Upper lobe of left lung (tissue), 6 donors: Measurements from ENCODE around the gene WDFY3. TPM values are rescaled to one million over a fixed set of nuclear protein-coding genes. Genes with fewer than 3 reads are reported as not detected.
"Not testable (repeated sequence)": the region's sequence is repeated elsewhere in the genome, so short reads cannot be mapped to it uniquely, and the experiment has no call there.

Experiments
- ATAC-seq, 2 donors: fragments of 200-7000 bp; cut with Tn5 transposase; one replicate each; pipeline ENCODE4 v1.9.1; 2022; ENCODE audit warnings: mild to moderate bottlenecking in 2 of 2, moderate library complexity in 2 of 2; ENCODE audit not compliant: low FRiP score in 2 of 2
- DNase-seq, 2 donors: peaks; one replicate each; pipeline ENCODE4 v3.0.0-alpha.2; 2019 to 2020
- H3K27ac ChIP-seq, 4 donors: fragments of 200-600 bp; sonication (generic); one replicate each; pipeline ENCODE4 v1.5.1; 2016 to 2019
- H3K27me3 ChIP-seq, 4 donors: fragments of 200-600 bp; sonication (generic); one replicate each; pipeline ENCODE4 v1.5.1; 2017 to 2019
- H3K36me3 ChIP-seq, 4 donors: fragments of 200-600 bp; sonication (generic); one replicate each; pipeline ENCODE4 v1.5.1; 2016 to 2019
- H3K4me1 ChIP-seq, 4 donors: fragments of 200-600 bp; sonication (generic); one replicate each; pipeline ENCODE4 v1.5.1; 2018 to 2019
- H3K4me3 ChIP-seq, 4 donors: fragments of 200-600 bp; sonication (generic); one replicate each; pipeline ENCODE4 v1.5.1; 2017 to 2019; ENCODE audit warnings: mild to moderate bottlenecking in 2 of 4, moderate library complexity in 1 of 4
- H3K9me3 ChIP-seq, 4 donors: fragments of 200-600 bp; sonication (generic); one replicate each; pipeline ENCODE4 v1.5.1; 2018 to 2019
- EP300 ChIP-seq, 4 donors: sonication (generic); formaldehyde crosslinking; IDR thresholded peaks; one replicate each; pipeline ENCODE4 v1.5.1; 2017; ENCODE audit warnings: antibody characterized with exemption in 4 of 4, control low read depth in 2 of 4
- POLR2A ChIP-seq, 4 donors: fragments of 450-650 bp; IDR thresholded peaks; one replicate each; pipeline ENCODE4 v1.5.1; 2016 to 2017; ENCODE audit warnings: antibody characterized with exemption in 4 of 4, mild to moderate bottlenecking in 2 of 4
- POLR2AphosphoS5 ChIP-seq, 2 donors: sonication (generic); formaldehyde crosslinking; IDR thresholded peaks; one replicate each; pipeline ENCODE4 v1.5.1; 2017; ENCODE audit warnings: antibody characterized with exemption in 2 of 2
- WGBS, 2 donors: methylation state at CpG; one replicate each; pipeline ENCODE4 v1.1.5; 2017 to 2018; 5-methylcytosine and 5-hydroxymethylcytosine counted together
- total RNA-seq, 6 donors: library from RNA; depleted of rRNA in 4 of 6; stranded (reverse); fragments of >200 nt in 4 of 6; gene quantifications; one replicate each; pipeline versions ENCODE4 v1.1.0 to v1.2.1, GENCODE V29; 2016 to 2021
- TF ChIP-seq, protein P1 (sequence below), 6 experiments: fragments of 450-650 bp in 4 of 6; fragments of 200-600 bp in 2 of 6; sonication (generic) in 2 of 6; IDR thresholded peaks; one replicate each; pipeline ENCODE4 v1.5.1; 2016 to 2019; ENCODE audit warnings: antibody characterized with exemption in 6 of 6
- donor health status: DM: no; HTN: no; CAD: no; lungs with moderate emphysema.
- donor health status: DM: no; HTN: yes; CAD: no; lungs with severe emphysema.

Gene WDFY3
- total RNA-seq, 6 donors from 2014 or later, result 52.0 to 159 (median 103) TPM

- TF ChIP-seq POLR2AphosphoS5 (IDR thresholded peaks at IDR 0.05), result no peak
- no peak for TF ChIP-seq POLR2A (IDR thresholded peaks at IDR 0.05)
- TF ChIP-seq, protein P1, sequence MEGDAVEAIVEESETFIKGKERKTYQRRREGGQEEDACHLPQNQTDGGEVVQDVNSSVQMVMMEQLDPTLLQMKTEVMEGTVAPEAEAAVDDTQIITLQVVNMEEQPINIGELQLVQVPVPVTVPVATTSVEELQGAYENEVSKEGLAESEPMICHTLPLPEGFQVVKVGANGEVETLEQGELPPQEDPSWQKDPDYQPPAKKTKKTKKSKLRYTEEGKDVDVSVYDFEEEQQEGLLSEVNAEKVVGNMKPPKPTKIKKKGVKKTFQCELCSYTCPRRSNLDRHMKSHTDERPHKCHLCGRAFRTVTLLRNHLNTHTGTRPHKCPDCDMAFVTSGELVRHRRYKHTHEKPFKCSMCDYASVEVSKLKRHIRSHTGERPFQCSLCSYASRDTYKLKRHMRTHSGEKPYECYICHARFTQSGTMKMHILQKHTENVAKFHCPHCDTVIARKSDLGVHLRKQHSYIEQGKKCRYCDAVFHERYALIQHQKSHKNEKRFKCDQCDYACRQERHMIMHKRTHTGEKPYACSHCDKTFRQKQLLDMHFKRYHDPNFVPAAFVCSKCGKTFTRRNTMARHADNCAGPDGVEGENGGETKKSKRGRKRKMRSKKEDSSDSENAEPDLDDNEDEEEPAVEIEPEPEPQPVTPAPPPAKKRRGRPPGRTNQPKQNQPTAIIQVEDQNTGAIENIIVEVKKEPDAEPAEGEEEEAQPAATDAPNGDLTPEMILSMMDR (IDR thresholded peaks at IDR 0.05), result no peak
- TF ChIP-seq EP300 (IDR thresholded peaks at IDR 0.05), result no peak
- H3K4me1 ChIP-seq, result peaks cover 0 to 6% (median 3%) of the 10 kb centered on the region in 4 donors
- no peaks in the 10 kb centered on the region for H3K27me3 ChIP-seq
- peaks cover 0 to 60% (median 14%) of the 10 kb centered on the region in 4 donors for H3K36me3 ChIP-seq
- DNase-seq (no peak), ATAC-seq (no peak)
- H3K27ac ChIP-seq, result no peak overlapping the region
- H3K9me3 ChIP-seq, result no peaks in the 10 kb centered on the region
- WGBS, 2 donors, result 90 to 92% methylated on average over 1 of the region's 1 CpG
- no peak overlapping the region for H3K4me3 ChIP-seq
Measured at GRCh38 chr4:84669201-84669600, 297.3 kb downstream of the WDFY3 start.

DNA sequence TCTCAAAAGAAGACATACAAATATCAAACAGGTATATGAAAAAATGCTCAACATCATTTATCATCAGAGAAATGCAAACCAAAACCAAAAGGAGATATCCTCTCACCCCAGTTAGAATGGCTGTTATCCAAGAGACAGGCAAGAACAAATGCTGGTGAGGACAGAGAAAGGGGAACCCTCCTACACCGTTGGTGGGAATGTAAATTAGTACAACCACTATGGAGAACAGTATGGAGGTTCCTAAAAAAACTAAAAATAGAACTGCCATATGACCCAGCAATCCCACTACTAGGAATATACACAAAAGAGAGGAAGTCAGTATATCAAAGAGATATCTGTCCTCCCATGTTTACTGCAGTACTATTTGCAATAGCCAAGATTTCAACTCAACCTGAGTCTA lies 300.1 kb downstream of the WDFY3 start:
- Histone ChIP-seq H3K4me1 (no peaks in the 10 kb centered on the region), H3K36me3 (peaks cover 0 to 34% (median 4%) of the 10 kb centered on the region in 4 donors), H3K27me3 (no peaks in the 10 kb centered on the region), H3K9me3 (no peaks in the 10 kb centered on the region), H3K27ac (no peak overlapping the region), H3K4me3 (no peak overlapping the region)
- TF ChIP-seq POLR2A (IDR thresholded peaks at IDR 0.05) (no peak), POLR2AphosphoS5 (IDR thresholded peaks at IDR 0.05) (no peak), EP300 (IDR thresholded peaks at IDR 0.05) (no peak)
- TF ChIP-seq, protein P1 (IDR thresholded peaks at IDR 0.05), result no peak
- no peak for ATAC-seq
- 65 to 85% methylated on average over 1 of the region's 1 CpG for WGBS, 2 donors
- DNase-seq, result no peak

DNA sequence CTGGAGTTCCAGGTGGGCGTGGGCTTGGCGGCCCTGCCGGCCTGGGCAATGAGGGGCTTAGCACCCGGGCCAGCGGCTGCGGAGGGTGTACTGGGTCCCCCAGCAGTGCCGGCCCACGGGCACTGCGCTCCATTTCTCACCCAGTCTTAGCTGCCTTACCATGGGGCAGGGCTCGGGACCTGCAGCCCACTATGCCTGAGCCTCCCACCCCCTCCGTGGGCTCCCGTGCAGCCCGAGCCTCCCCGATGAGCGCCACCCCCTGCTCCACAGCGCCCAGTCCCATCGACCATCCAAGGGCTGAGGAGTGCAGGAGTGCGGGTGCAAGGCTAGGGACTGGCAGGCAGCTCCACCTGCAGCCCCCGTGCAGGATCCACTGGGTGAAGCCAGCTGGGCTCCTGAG lies 301.7 kb downstream of the WDFY3 start:
- WGBS, 2 donors, result 97 to 98% methylated on average over 5 to 10 of the region's 19 CpGs
- not testable (repeated sequence) for H3K4me3 ChIP-seq, H3K27me3 ChIP-seq, H3K4me1 ChIP-seq, H3K9me3 ChIP-seq, ATAC-seq, H3K27ac ChIP-seq
- H3K36me3 ChIP-seq, result peaks cover 0 to 20% (median 2%) of the 10 kb centered on the region in 4 donors
- peak in 1 of 2 donors; percentile 75 for DNase-seq

DNA sequence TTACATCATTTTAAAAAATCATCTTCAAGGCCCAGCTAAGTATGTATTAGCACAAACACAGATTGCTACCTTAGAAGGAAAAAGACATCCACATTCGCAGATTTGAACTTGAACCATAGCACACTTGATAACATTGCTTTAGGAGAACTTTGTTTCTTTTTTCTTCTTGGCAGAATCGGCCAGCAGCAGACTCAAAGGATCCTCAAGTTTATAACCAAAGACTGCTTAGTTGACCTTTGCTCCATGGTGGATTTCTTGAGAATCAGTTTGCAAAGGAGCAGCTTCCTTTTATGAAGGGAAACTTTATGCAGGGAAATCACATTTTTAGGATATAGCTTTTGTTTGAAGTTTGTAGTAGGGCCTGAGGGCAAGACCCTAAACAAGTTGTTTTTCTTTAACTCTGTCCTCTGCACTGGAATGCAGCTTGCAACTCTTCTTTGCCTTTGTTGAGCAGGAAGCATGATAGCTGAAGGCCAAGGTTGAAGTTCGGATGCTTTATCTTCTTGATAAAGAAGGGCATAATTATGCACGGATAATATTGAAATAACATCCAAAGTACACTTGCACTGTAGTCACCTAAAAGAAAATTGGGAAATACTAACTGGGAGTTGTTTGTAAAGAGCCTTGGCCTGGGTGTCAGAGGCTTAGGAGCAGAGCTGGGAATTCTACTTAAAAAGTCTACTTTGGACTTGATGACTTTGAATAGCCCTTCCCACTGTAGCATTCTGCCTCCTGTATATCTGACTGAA lies 305.1 kb downstream of the WDFY3 start:
- Histone ChIP-seq H3K27me3 (no peaks in the 10 kb centered on the region), H3K4me1 (no peaks in the 10 kb centered on the region), H3K4me3 (no peak overlapping the region), H3K9me3 (peaks cover 0 to 8% (median 0%) of the 10 kb centered on the region in 4 donors), H3K27ac (no peak overlapping the region), H3K36me3 (no peaks in the 10 kb centered on the region)
- TF ChIP-seq EP300 (IDR thresholded peaks at IDR 0.05) (no peak), POLR2AphosphoS5 (IDR thresholded peaks at IDR 0.05) (no peak)
- TF ChIP-seq, protein P1 (IDR thresholded peaks at IDR 0.05), result no peak
- DNase-seq, result no peak
- no peak for ATAC-seq
- WGBS, 2 donors, result 55 to 61% methylated on average over 4 of the region's 4 CpGs

DNA sequence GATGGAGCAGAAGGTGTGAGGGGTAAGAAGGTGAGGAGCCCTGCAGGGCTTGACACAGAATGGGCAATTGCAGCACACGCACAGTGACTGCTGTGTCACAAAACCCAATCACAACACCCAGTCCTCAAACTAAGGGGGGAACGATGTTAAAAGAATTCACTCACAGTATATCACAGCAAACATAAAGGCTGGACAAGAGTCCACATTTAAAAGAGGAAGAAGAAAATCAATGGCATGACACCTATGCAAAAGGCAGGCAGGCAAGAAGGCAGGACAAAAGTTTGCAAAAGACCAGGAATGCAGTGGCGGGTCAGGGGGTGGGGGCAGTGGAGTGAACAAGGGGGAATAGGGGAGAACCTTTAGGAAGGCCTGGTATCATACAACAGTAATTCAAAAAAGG lies 305.9 kb downstream of the WDFY3 start:
- DNase-seq, result no peak
- WGBS, 2 donors, result 86 to 89% methylated on average over 3 of the region's 3 CpGs
- H3K9me3 ChIP-seq, result peaks cover 0 to 8% (median 0%) of the 10 kb centered on the region in 4 donors
- H3K27me3 ChIP-seq, result no peaks in the 10 kb centered on the region
- TF ChIP-seq EP300 (IDR thresholded peaks at IDR 0.05), result no peak
- TF ChIP-seq, protein P1 (IDR thresholded peaks at IDR 0.05), result no peak
- no peak for TF ChIP-seq POLR2AphosphoS5 (IDR thresholded peaks at IDR 0.05)
- TF ChIP-seq POLR2A (IDR thresholded peaks at IDR 0.05), result no peak
- ATAC-seq, result no peak
- H3K4me1 ChIP-seq, result no peaks in the 10 kb centered on the region
- H3K36me3 ChIP-seq, result no peaks in the 10 kb centered on the region
- no peak overlapping the region for H3K4me3 ChIP-seq
- H3K27ac ChIP-seq, result no peak overlapping the region
